ENCODE measurements around the gene GLDN.

GLDN gene

DNA sequence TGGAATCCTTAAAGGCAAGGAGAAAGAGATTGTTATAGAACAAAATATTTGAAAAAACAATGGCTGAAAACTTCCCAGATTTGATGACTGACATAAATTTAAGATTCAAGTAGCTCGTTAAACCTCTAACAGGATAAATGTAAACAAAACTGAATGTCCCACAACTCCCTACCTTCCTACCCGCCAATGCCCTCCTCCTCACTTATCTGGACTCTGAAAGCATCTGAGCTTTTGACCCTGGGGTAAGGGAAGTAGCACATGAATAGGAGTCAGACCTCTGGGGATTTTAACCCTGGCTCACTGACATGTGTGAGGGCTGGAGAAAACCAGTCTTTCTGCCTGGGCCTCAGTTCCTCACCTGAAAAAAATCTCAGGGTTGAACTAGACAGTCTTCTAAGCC, 29.9 kb upstream of the GLDN start:
- no peaks in the 10 kb centered on the region for H3K36me3 ChIP-seq (ENCODE audit: insufficient read depth)
- no peak overlapping the region for H2AFZ ChIP-seq (ENCODE audit: low read depth)
- H3K79me2 ChIP-seq (ENCODE audit: insufficient read depth, low read depth), result no peaks in the 10 kb centered on the region
- no peak overlapping the region for H3K27ac ChIP-seq
- no peak overlapping the region for H3K9ac ChIP-seq
- no peaks in the 10 kb centered on the region for H4K20me1 ChIP-seq (ENCODE audit: insufficient read depth)
- TF ChIP-seq, protein P1, sequence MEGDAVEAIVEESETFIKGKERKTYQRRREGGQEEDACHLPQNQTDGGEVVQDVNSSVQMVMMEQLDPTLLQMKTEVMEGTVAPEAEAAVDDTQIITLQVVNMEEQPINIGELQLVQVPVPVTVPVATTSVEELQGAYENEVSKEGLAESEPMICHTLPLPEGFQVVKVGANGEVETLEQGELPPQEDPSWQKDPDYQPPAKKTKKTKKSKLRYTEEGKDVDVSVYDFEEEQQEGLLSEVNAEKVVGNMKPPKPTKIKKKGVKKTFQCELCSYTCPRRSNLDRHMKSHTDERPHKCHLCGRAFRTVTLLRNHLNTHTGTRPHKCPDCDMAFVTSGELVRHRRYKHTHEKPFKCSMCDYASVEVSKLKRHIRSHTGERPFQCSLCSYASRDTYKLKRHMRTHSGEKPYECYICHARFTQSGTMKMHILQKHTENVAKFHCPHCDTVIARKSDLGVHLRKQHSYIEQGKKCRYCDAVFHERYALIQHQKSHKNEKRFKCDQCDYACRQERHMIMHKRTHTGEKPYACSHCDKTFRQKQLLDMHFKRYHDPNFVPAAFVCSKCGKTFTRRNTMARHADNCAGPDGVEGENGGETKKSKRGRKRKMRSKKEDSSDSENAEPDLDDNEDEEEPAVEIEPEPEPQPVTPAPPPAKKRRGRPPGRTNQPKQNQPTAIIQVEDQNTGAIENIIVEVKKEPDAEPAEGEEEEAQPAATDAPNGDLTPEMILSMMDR (conservative IDR thresholded peaks at IDR 0.05; ENCODE audit: low read depth, low read length), result no peak
- H3K4me2 ChIP-seq, result no peak overlapping the region
- no peak overlapping the region for H3K4me3 ChIP-seq (IDR thresholded peaks at IDR 0.05; ENCODE audit: insufficient read depth, low read depth, low read length)
- peaks cover 4% of the 10 kb centered on the region for H3K4me1 ChIP-seq (ENCODE audit: low read depth, poor library complexity, severe bottlenecking)
- H3K27me3 ChIP-seq (ENCODE audit: insufficient read depth, low read depth), result no peaks in the 10 kb centered on the region

DNA sequence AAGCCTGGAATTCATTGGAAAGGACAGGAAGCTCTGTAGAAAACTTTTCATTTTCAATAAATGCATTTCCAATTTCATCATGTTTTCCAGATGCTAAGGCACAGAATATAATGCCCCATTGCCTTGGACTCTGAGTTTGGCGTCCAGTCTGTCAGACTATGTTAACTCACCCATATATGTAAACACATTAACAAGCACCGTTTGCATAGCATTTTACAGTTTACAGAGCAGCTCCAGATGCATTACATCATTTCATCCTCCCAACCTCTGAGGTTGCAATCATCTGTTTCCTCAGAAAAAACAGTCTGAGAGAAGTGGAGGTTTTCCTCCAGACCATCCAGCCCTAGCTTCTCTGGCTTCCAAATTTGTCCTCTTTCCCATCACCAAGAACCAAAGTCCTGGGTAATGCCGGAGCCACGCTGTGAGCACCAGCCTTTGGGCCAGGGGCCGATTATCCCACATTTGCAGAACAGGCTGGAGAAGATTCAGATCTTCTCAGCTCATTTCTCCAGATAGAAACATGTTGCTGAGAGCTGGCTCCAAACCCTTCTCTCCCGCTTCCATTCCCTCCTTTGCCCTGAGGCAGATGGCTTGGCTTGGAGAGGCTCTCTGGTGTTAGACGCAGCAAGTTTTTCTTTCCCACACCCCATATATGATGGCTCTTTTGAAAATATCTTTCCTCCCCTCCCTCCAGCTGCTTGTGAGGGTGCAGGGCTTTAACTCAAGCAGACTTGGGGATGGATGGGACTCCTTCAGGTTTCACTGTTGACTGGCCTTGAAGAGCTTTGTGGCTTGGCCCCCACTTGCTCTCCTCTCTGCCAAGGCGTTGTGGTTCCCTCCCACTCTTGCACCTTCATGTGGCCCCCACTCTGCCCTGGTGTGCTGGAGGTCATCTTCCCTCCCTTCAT, 29.0 kb upstream of the GLDN start:
- Histone ChIP-seq H3K27ac (no peak overlapping the region), H2AFZ (ENCODE audit: low read depth) (no peak overlapping the region), H3K36me3 (ENCODE audit: insufficient read depth) (no peaks in the 10 kb centered on the region), H3K27me3 (ENCODE audit: insufficient read depth, low read depth) (no peaks in the 10 kb centered on the region), H3K4me1 (ENCODE audit: low read depth, poor library complexity, severe bottlenecking) (peaks cover 4% of the 10 kb centered on the region), H3K9ac (no peak overlapping the region), H4K20me1 (ENCODE audit: insufficient read depth) (no peaks in the 10 kb centered on the region), H3K4me3 (IDR thresholded peaks at IDR 0.05; ENCODE audit: insufficient read depth, low read depth, low read length) (no peak overlapping the region), H3K79me2 (ENCODE audit: insufficient read depth, low read depth) (no peaks in the 10 kb centered on the region), H3K4me2 (no peak overlapping the region)
- TF ChIP-seq, protein P1 (conservative IDR thresholded peaks at IDR 0.05; ENCODE audit: low read depth, low read length), result no peak

DNA sequence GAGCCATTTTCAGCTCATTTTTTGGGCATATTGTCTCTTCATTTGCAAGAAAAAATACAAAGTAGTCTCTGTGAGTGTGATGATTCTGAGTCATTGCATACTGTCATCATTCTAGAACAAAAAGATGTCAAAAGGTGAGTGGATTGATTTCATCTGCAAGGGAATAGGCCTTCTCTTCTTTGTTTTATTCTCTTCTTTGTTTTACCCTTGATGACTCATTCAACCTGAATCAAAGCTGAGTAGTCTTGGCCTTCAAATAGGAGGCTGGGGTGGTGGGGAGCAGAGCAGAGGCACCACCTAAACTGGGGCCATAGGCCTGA, 28.4 kb upstream of the GLDN start:
- no peaks in the 10 kb centered on the region for H3K36me3 ChIP-seq (ENCODE audit: insufficient read depth)
- H2AFZ ChIP-seq (ENCODE audit: low read depth), result no peak overlapping the region
- TF ChIP-seq, protein P1 (conservative IDR thresholded peaks at IDR 0.05; ENCODE audit: low read depth, low read length), result no peak
- H3K27me3 ChIP-seq (ENCODE audit: insufficient read depth, low read depth), result no peaks in the 10 kb centered on the region
- no peaks in the 10 kb centered on the region for H3K79me2 ChIP-seq (ENCODE audit: insufficient read depth, low read depth)
- H3K9ac ChIP-seq, result no peak overlapping the region
- H3K4me1 ChIP-seq (ENCODE audit: low read depth, poor library complexity, severe bottlenecking), result no peaks in the 10 kb centered on the region
- no peak overlapping the region for H3K4me2 ChIP-seq
- H4K20me1 ChIP-seq (ENCODE audit: insufficient read depth), result no peaks in the 10 kb centered on the region
- H3K4me3 ChIP-seq (IDR thresholded peaks at IDR 0.05; ENCODE audit: insufficient read depth, low read depth, low read length), result no peak overlapping the region
- no peak overlapping the region for H3K27ac ChIP-seq

DNA sequence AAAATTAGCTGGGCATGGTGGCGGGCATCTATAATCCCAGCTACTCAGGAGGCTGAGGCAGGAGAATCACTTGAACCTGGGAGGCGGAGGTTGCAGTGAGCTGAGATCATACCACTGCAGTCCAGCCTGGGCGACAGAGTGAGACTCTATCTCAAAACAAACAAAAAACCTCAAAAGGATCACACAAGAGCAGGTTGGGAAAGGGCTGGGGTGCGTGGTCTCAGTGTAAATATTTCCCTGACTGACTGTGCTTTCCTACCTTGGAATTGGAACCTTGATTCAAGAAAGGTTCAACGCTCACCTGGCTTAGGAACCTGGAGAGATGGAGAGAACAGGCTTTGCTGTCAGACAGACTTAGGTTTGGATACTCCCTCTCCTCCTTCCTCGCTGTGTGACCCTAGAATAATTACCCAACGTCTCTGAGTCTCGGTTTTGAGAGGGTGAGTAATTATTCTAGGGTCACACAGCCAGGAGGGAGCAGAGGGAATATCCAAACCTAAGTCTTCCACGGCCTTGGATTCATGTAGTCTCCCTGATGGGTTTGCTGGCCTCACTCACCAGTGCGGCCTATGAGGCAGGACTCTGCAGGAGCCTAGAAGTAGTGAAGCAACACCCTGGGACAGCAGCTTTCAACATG, 27.7 kb upstream of the GLDN start:
- no peaks in the 10 kb centered on the region for H3K27me3 ChIP-seq (ENCODE audit: insufficient read depth, low read depth)
- no peaks in the 10 kb centered on the region for H4K20me1 ChIP-seq (ENCODE audit: insufficient read depth)
- H2AFZ ChIP-seq (ENCODE audit: low read depth), result no peak overlapping the region
- no peak overlapping the region for H3K27ac ChIP-seq
- TF ChIP-seq, protein P1 (conservative IDR thresholded peaks at IDR 0.05; ENCODE audit: low read depth, low read length), result no peak
- H3K79me2 ChIP-seq (ENCODE audit: insufficient read depth, low read depth), result no peaks in the 10 kb centered on the region
- H3K4me2 ChIP-seq, result no peak overlapping the region
- no peaks in the 10 kb centered on the region for H3K36me3 ChIP-seq (ENCODE audit: insufficient read depth)
- H3K4me3 ChIP-seq (IDR thresholded peaks at IDR 0.05; ENCODE audit: insufficient read depth, low read depth, low read length), result no peak overlapping the region
- H3K4me1 ChIP-seq (ENCODE audit: low read depth, poor library complexity, severe bottlenecking), result no peaks in the 10 kb centered on the region
- H3K9ac ChIP-seq, result no peak overlapping the region
